PC-3 (cell line): ENCODE measurements around the gene C22orf39. TPM values are rescaled to one million over a fixed set of nuclear protein-coding genes. Genes with fewer than 3 reads are reported as not detected.

ENCODE experiments used
- ATAC-seq: fragments of 200-7000 bp; cut with Tn5 transposase; 2 replicates; pipeline ENCODE4 v1.9.1; 2020; ENCODE audit warnings: mild to moderate bottlenecking, moderate library complexity
- BruUV-seq: library from RNA; stranded (reverse); fragments of 400-500 nt; replicated peaks from 2 replicates; lab custom pipeline; 2021; lab: Mats Ljungman, UMichigan
- CTCF ChIA-PET: fragments of 300-600 bp; sonication (Branson Sonifier 250); formaldehyde crosslinking; loops from one replicate; lab custom pipeline; 2022; ENCODE audit warnings: antibody characterized with exemption; lab: Charles Lee
- POLR2A ChIA-PET: fragments of 300-600 bp; sonication (Branson Sonifier 250); formaldehyde crosslinking; loops from one replicate; lab custom pipeline; 2022; ENCODE audit warnings: antibody characterized with exemption; ENCODE audit not compliant: unreplicated experiment; lab: Charles Lee
- DNase-seq: peaks from one replicate; pipeline ENCODE4 v3.0.0-alpha.2; 2015
- H2AFZ ChIP-seq: fragments of 300-600 bp; sonication (generic); 2 replicates; pipeline ENCODE4 v1.6.0; 2016; ENCODE audit warnings: antibody characterized with exemption, low read length
- H3F3A ChIP-seq: fragments of 300-600 bp; sonication (generic); one replicate; pipeline ENCODE4 v1.6.0; 2017; ENCODE audit warnings: antibody characterized with exemption, low read length, control low read depth, mild to moderate bottlenecking; ENCODE audit not compliant: unreplicated experiment
- H3K27ac ChIP-seq: fragments of 300-600 bp; sonication (generic); 2 replicates; pipeline ENCODE4 v1.5.1; 2016; ENCODE audit warnings: mild to moderate bottlenecking, low read length
- H3K27me3 ChIP-seq: fragments of 300-600 bp; sonication (generic); 2 replicates; pipeline ENCODE4 v1.6.1; 2016; ENCODE audit warnings: low read length, mixed read lengths
- H3K36me3 ChIP-seq: fragments of 300-600 bp; sonication (generic); 2 replicates; pipeline ENCODE4 v1.6.1; 2016; ENCODE audit warnings: low read depth, mixed run types, low read length, mixed read lengths
- H3K4me1 ChIP-seq: fragments of 300-600 bp; sonication (generic); 2 replicates; pipeline ENCODE4 v1.5.1; 2016; ENCODE audit warnings: low read length; ENCODE audit not compliant: insufficient read depth
- H3K4me2 ChIP-seq: fragments of 300-600 bp; sonication (generic); 2 replicates; pipeline ENCODE4 v1.6.0; 2016; ENCODE audit warnings: low read length
- H3K4me3 ChIP-seq: fragments of 300-600 bp; sonication (generic); 2 replicates; pipeline ENCODE4 v1.5.1; 2016; ENCODE audit warnings: mild to moderate bottlenecking, low read length, mixed read lengths
- H3K79me2 ChIP-seq: fragments of 300-600 bp; sonication (generic); 2 replicates; pipeline ENCODE4 v1.6.1; 2017; ENCODE audit warnings: low read length, mixed read lengths
- H3K9ac ChIP-seq: fragments of 300-600 bp; sonication (generic); 2 replicates; pipeline ENCODE4 v1.6.0; 2016; ENCODE audit warnings: mild to moderate bottlenecking, low read length
- H3K9me2 ChIP-seq: fragments of 300-600 bp; sonication (generic); replicated peaks from 2 replicates; pipeline ENCODE4 v1.6.1; 2016; ENCODE audit warnings: mixed run types, low read length, mixed read lengths
- H3K9me3 ChIP-seq: fragments of 300-600 bp; sonication (generic); 2 replicates; pipeline ENCODE4 v1.6.1; 2016; ENCODE audit warnings: low read length, mixed read lengths
- H4K20me1 ChIP-seq: fragments of 300-600 bp; sonication (generic); 2 replicates; pipeline ENCODE4 v1.6.1; 2016; ENCODE audit warnings: low read length, mixed read lengths
- EZH2 ChIP-seq: fragments of 300-600 bp; sonication (generic); IDR thresholded peaks from one replicate; pipeline ENCODE4 v1.6.1; 2017; ENCODE audit warnings: antibody characterized with exemption, mild to moderate bottlenecking, low read length; ENCODE audit not compliant: unreplicated experiment
- EZH2phosphoT487 ChIP-seq: fragments of 300-600 bp; sonication (generic); IDR thresholded peaks from 2 replicates; pipeline ENCODE4 v1.6.1; 2018; ENCODE audit warnings: mild to moderate bottlenecking, antibody characterized with exemption, low read length, borderline replicate concordance
- intact Hi-C: fragments of 100-400 bp; cut with micrococcal nuclease; formaldehyde crosslinking; loops from 2 replicates; pipeline ENCODE4 v1.9.0; 2023
- total RNA-seq: library from RNA; depleted of rRNA; stranded (reverse); fragments of >200 nt; gene quantifications from 2 replicates; pipeline ENCODE4 v1.2.3, GENCODE V29; 2014
- TF ChIP-seq, protein P1 (sequence below): fragments of 300-600 bp; sonication (generic); conservative IDR thresholded peaks from 2 replicates; pipeline ENCODE4 v1.5.1; 2017; ENCODE audit warnings: antibody characterized with exemption, low read depth, mild to moderate bottlenecking, low read length

Gene C22orf39
- total RNA-seq, 1 experiment from 2014 or later = 25.0 TPM

DNA sequence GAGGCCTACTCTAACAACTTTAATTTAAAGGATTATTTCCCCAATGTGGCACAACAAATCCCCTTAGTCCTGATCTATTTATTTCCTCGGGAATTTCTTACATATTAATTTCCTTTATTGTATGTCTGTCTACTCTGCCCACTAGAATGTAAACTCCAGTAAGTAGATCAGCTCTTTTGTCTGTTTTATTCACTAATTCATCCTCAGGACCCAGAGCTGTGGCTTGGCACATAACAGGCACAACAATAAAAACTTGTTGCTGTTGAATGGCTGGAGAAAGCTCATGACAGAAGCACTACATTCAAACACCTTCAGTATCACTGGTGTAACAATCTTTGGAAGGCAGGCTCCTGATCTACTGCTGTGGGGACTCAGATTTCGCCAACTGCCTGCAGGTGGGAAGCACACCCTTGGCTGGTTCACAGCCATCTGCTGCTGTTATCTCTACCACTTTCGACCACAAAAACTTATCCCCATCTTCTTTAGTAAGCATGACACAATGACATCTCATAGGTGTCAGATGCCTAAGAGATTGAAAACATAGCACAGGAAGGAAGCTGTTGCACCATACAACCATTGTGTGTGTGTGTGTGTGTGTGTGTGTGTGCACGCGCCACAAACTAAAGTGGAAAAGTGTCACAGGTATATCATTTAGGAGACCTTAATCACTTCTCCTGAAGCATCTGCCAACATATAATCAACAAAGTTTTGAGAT is 27.9 kb downstream of the C22orf39 start:
- DNase-seq (no peak), ATAC-seq (no peak)
- Histone ChIP-seq H3K9me3 (no peaks in the 10 kb centered on the region), H3K27ac (no peak overlapping the region), H3K4me3 (no peak overlapping the region), H3K27me3 (no peaks in the 10 kb centered on the region), H3K79me2 (peaks cover 96% of the 10 kb centered on the region), H4K20me1 (peaks cover 15% of the 10 kb centered on the region; the same call in 1 of the 2 replicates), H2AFZ (no peak overlapping the region), H3F3A (no peaks in the 10 kb centered on the region), H3K9ac (no peak overlapping the region), H3K4me1 (no peaks in the 10 kb centered on the region), H3K4me2 (no peak overlapping the region), H3K9me2 (no peaks in the 10 kb centered on the region), H3K36me3 (no peaks in the 10 kb centered on the region; the same call in 1 of the 2 replicates)
- POLR2A ChIA-PET = no interaction called here
- TF ChIP-seq EZH2phosphoT487 = no peak
- TF ChIP-seq EZH2 = no peak
- TF ChIP-seq, protein P1, sequence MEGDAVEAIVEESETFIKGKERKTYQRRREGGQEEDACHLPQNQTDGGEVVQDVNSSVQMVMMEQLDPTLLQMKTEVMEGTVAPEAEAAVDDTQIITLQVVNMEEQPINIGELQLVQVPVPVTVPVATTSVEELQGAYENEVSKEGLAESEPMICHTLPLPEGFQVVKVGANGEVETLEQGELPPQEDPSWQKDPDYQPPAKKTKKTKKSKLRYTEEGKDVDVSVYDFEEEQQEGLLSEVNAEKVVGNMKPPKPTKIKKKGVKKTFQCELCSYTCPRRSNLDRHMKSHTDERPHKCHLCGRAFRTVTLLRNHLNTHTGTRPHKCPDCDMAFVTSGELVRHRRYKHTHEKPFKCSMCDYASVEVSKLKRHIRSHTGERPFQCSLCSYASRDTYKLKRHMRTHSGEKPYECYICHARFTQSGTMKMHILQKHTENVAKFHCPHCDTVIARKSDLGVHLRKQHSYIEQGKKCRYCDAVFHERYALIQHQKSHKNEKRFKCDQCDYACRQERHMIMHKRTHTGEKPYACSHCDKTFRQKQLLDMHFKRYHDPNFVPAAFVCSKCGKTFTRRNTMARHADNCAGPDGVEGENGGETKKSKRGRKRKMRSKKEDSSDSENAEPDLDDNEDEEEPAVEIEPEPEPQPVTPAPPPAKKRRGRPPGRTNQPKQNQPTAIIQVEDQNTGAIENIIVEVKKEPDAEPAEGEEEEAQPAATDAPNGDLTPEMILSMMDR = no peak
- intact Hi-C loops = no loop called here
- BruUV-seq = no TSS peak
- CTCF ChIA-PET = no interaction called here

DNA sequence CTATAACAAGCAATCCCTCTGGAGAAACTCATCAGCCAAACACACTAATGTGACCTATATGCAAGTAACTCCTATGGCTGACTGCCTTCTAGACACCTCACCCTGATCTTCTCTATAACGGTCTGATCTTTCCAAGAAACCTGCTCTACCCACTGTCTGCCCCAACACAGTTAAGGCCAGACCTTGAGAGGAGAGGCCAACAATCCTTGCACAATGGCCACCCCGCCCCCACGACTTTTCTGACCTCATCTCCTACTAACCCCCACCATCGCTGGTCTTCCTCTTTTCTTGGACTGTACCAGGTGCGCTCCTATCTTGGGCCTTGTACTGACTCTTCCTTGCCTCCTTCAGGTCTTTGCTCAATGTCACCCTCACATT is 28.4 kb downstream of the C22orf39 start:
- peaks cover 96% of the 10 kb centered on the region for H3K79me2 ChIP-seq
- no peak overlapping the region for H3K4me3 ChIP-seq
- no peaks in the 10 kb centered on the region for H3K9me3 ChIP-seq
- no peak overlapping the region for H3K9ac ChIP-seq
- TF ChIP-seq, protein P1 = no peak
- TF ChIP-seq EZH2 (no peak), EZH2phosphoT487 (no peak)
- no peaks in the 10 kb centered on the region for H3K4me1 ChIP-seq
- H3K36me3 ChIP-seq = no peaks in the 10 kb centered on the region
- intact Hi-C loops = no loop called here
- no peak overlapping the region for H3K4me2 ChIP-seq
- no peak overlapping the region for H3K27ac ChIP-seq
- DNase-seq = no peak
- H2AFZ ChIP-seq = no peak overlapping the region
- no peaks in the 10 kb centered on the region for H3K9me2 ChIP-seq
- ATAC-seq = no peak
- no TSS peak for BruUV-seq
- no peaks in the 10 kb centered on the region for H3K27me3 ChIP-seq
- POLR2A ChIA-PET = no interaction called here
- peaks cover 15% of the 10 kb centered on the region; the same call in 1 of the 2 replicates for H4K20me1 ChIP-seq
- CTCF ChIA-PET = no interaction called here
- H3F3A ChIP-seq = no peaks in the 10 kb centered on the region

DNA sequence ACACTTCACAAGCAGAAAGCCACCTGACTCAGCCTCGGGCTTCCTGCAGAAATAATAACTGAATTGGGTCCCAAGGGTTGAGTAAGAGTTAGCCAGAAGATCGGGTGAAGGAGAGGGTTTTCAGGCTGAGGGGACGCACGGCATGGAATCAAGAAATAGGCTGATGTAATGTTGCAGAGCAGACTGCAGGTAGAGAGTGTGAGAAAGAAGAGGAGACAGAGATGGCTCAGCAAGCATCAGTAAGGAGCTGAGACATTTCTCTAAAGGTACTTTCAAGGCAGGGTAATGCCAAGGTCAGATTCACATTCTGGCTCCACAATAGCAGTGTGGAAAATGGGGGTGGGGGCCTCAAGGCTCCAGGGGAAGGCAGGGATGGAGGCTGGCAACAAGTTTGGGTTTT is 34.6 kb downstream of the C22orf39 start:
- intact Hi-C loops = no loop called here
- TF ChIP-seq EZH2phosphoT487 (no peak), EZH2 (no peak)
- TF ChIP-seq, protein P1 = no peak
- ChIA-PET POLR2A (no interaction called here), CTCF (no interaction called here)
- Histone ChIP-seq H4K20me1 (0 out of 2 replicates have a peak, but pooled peaks cover 6% of the 10 kb centered on the region), H3K4me3 (no peak overlapping the region), H3K27ac (no peak overlapping the region), H2AFZ (no peak overlapping the region), H3K4me1 (no peaks in the 10 kb centered on the region), H3K9me3 (no peaks in the 10 kb centered on the region), H3K79me2 (peaks cover 68% of the 10 kb centered on the region), H3K27me3 (no peaks in the 10 kb centered on the region), H3K36me3 (peaks cover 7% of the 10 kb centered on the region; the same call in 1 of the 2 replicates), H3K9me2 (no peaks in the 10 kb centered on the region), H3K9ac (no peak overlapping the region), H3K4me2 (no peak overlapping the region), H3F3A (no peaks in the 10 kb centered on the region)
- no TSS peak for BruUV-seq
- ATAC-seq (no peak), DNase-seq (no peak)
